ENCODE data around the gene HLF.

- TF ChIP-seq CTCF (conservative IDR thresholded peaks at IDR 0.05; ENCODE audit: low read depth, low read length): no peak
- no peak for TF ChIP-seq EZH2 (IDR thresholded peaks at IDR 0.05; ENCODE audit: borderline replicate concordance, low read depth, low read length, poor library complexity, severe bottlenecking)
These were observed 62.7 kb downstream of the HLF start for GRCh38 chr17:55327225-55328088.

Measured in A673 (cell line).